Measurements from ENCODE around the gene CXorf38.

DNA sequence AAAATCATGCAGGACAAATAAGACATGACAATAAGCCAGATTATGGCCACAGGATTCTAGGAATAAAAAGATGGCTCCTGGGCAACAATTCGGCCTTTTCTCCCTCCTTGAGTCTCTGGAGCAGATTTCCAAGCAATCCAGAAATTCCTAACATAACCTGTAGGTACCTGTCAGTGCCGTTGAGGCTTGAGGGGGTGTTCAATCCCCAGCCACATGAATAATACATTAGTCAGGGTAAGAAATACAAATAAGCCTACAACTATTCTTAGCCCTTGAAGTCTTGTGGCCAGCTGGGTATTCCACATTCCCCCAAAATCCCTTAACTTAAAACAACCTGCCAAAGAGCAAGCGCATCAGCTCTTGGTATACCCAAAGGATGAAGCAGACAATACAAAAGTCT is 9.7 kb downstream of the CXorf38 start:
- TF ChIP-seq, protein P1, sequence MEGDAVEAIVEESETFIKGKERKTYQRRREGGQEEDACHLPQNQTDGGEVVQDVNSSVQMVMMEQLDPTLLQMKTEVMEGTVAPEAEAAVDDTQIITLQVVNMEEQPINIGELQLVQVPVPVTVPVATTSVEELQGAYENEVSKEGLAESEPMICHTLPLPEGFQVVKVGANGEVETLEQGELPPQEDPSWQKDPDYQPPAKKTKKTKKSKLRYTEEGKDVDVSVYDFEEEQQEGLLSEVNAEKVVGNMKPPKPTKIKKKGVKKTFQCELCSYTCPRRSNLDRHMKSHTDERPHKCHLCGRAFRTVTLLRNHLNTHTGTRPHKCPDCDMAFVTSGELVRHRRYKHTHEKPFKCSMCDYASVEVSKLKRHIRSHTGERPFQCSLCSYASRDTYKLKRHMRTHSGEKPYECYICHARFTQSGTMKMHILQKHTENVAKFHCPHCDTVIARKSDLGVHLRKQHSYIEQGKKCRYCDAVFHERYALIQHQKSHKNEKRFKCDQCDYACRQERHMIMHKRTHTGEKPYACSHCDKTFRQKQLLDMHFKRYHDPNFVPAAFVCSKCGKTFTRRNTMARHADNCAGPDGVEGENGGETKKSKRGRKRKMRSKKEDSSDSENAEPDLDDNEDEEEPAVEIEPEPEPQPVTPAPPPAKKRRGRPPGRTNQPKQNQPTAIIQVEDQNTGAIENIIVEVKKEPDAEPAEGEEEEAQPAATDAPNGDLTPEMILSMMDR (conservative IDR thresholded peaks at IDR 0.05; ENCODE audit: low read depth, low read length), result no peak
- TF ChIP-seq EZH2phosphoT487 (IDR thresholded peaks at IDR 0.05; ENCODE audit: borderline replicate concordance, low read length) (no peak), EZH2 (IDR thresholded peaks at IDR 0.05; ENCODE audit: low read length, unreplicated experiment) (no peak)

All from PC-3 (cell line).